ENCODE data around the gene EVA1A.
A peak's percentile ranks its signal among the peaks of the same experiment; 100 is the strongest.

The EVA1A gene

GRCh38 chr2:75466708-75467311 lies 93.9 kb downstream of the EVA1A start:
- DNase-seq (ENCODE audit: low spot score): peak; percentile 33
- peak; percentile 19 for TF ChIP-seq CTCF (IDR thresholded peaks at IDR 0.05; ENCODE audit: extremely low read depth, missing control alignments)

- no peak for DNase-seq (ENCODE audit: low spot score)
- TF ChIP-seq CTCF (IDR thresholded peaks at IDR 0.05; ENCODE audit: extremely low read depth, missing control alignments): no peak
Measured at GRCh38 chr2:75465317-75465984, 95.3 kb downstream of the EVA1A start.

GRCh38 chr2:75464348-75464946 lies 96.3 kb downstream of the EVA1A start:
- DNase-seq (ENCODE audit: low spot score): no peak
- no peak for TF ChIP-seq CTCF (IDR thresholded peaks at IDR 0.05; ENCODE audit: extremely low read depth, missing control alignments)

GRCh38 chr2:75462721-75463120 lies 98.0 kb downstream of the EVA1A start:
- no peak for DNase-seq (ENCODE audit: low spot score)

GRCh38 chr2:75462206-75462605 lies 98.5 kb downstream of the EVA1A start:
- no peak for DNase-seq (ENCODE audit: low spot score)
- TF ChIP-seq CTCF (IDR thresholded peaks at IDR 0.05; ENCODE audit: extremely low read depth, missing control alignments): no peak

More at GRCh38 chr2:75462721-75463120, 98.0 kb downstream of the EVA1A start:
- no peak for TF ChIP-seq CTCF (IDR thresholded peaks at IDR 0.05; ENCODE audit: extremely low read depth, missing control alignments)

- TF ChIP-seq CTCF (IDR thresholded peaks at IDR 0.05; ENCODE audit: extremely low read depth, missing control alignments): no peak
- no peak for DNase-seq (ENCODE audit: low spot score)
Measured at GRCh38 chr2:75460630-75461029, 100.1 kb downstream of the EVA1A start.

- DNase-seq (ENCODE audit: low spot score): no peak
- TF ChIP-seq CTCF (IDR thresholded peaks at IDR 0.05; ENCODE audit: extremely low read depth, missing control alignments): no peak
Measured at GRCh38 chr2:75459565-75460310, 101.0 kb downstream of the EVA1A start.

Data from GM20000 (cell line).